ENCODE measurements around the gene ITCH.
"Not testable (repeated sequence)": the region's sequence is repeated elsewhere in the genome, so short reads cannot be mapped to it uniquely, and the experiment has no call there.

DNA sequence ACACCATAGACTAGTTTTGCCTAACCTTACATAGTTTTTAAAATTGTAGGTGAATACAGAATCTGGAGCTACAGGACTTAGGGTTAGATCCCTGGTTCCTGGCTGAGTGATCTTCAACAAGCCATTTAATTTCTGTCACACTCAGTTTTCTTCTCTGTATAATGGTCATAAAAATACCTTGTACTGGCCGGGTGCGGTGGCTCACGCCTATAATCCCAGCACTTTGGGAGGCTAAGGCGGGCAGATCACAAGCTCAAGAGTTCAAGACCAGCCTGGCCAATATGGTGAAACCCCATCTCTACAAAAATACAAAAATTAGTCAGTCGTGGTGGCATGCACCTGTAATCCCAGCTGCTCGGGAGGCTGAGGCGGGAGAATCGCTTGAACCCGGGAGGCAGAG is 3.3 kb upstream of the ITCH start:
- not testable (repeated sequence) for TF ChIP-seq CTCF, POLR2A (IDR thresholded peaks at IDR 0.05)
